H1 (cell line): ENCODE measurements around the gene ASS1. TPM values are rescaled to one million over a fixed set of nuclear protein-coding genes. Genes with fewer than 3 reads are reported as not detected.

ENCODE experiments used
- CTCF ChIA-PET: fragments of 300-600 bp; sonication (Branson Sonifier 250); formaldehyde crosslinking; loops from one replicate; lab custom pipeline; 2021; ENCODE audit not compliant: partially characterized antibody; lab: Charles Lee
- POLR2A ChIA-PET: fragments of 300-600 bp; sonication (Branson Sonifier 250); formaldehyde crosslinking; loops from one replicate; lab custom pipeline; 2021; ENCODE audit warnings: inconsistent platforms; ENCODE audit not compliant: partially characterized antibody; lab: Charles Lee
- DNase-seq, 2 experiments: peaks; one replicate each; pipeline versions ENCODE4 v3.0.0 to v3.0.0-alpha.2; 2010 to 2022; ENCODE audit warnings: low spot score in 2 of 2, low read depth in 1 of 2, mixed read lengths in 1 of 2
- FAIRE-seq: peaks from 2 replicates; lab custom pipeline; 2011; peaks lifted over from hg19 to GRCh38; lab: Jason Lieb, UNC
- H2AFZ ChIP-seq: 2 replicates; pipeline ENCODE4 v1.8.1; 2012; ENCODE audit warnings: low read length, inconsistent platforms
- H2AK5ac ChIP-seq: 2 replicates; pipeline ENCODE4 v1.6.1; 2013; ENCODE audit warnings: low read depth, low read length
- H2BK120ac ChIP-seq: replicated peaks from 2 replicates; pipeline ENCODE3; 2013; ENCODE audit warnings: low read depth, low read length, inconsistent platforms
- H2BK12ac ChIP-seq: 2 replicates; pipeline ENCODE4 v1.6.1; 2013; ENCODE audit warnings: low read depth, low read length
- H2BK15ac ChIP-seq: 2 replicates; pipeline ENCODE4 v1.6.1; 2013; ENCODE audit warnings: low read length
- H2BK20ac ChIP-seq: 2 replicates; pipeline ENCODE4 v1.6.1; 2013; ENCODE audit warnings: low read length
- H2BK5ac ChIP-seq: 2 replicates; pipeline ENCODE4 v1.6.1; 2013; ENCODE audit warnings: low read depth, low read length
- H3K14ac ChIP-seq: 2 replicates; pipeline ENCODE4 v1.6.1; 2013; ENCODE audit warnings: inconsistent platforms; ENCODE audit not compliant: insufficient read length
- H3K18ac ChIP-seq: 2 replicates; pipeline ENCODE4 v1.6.1; 2013; ENCODE audit warnings: low read length; ENCODE audit errors: extremely low read depth
- H3K23ac ChIP-seq: 2 replicates; pipeline ENCODE4 v1.6.1; 2013; ENCODE audit warnings: inconsistent platforms; ENCODE audit not compliant: insufficient read length
- H3K23me2 ChIP-seq: 2 replicates; pipeline ENCODE4 v1.6.1; 2013; ENCODE audit warnings: low read depth, low read length
- H3K27ac ChIP-seq: 2 replicates; pipeline ENCODE4 v1.6.1; 2011; ENCODE audit warnings: low read depth, low read length, inconsistent platforms
- H3K27me3 ChIP-seq, 4 experiments: replicated peaks in 1 of 4; 1 replicate in 1 of 4; 2 replicates in 3 of 4; pipeline versions ENCODE4 v1.6.1 to v1.8.1; 2011 to 2013; ENCODE audit warnings: low read length in 3 of 4, mild to moderate bottlenecking in 3 of 4, inconsistent platforms in 2 of 4, mixed read lengths in 2 of 4, moderate library complexity in 1 of 4; ENCODE audit not compliant: control insufficient read depth in 3 of 4, insufficient read depth in 3 of 4; ENCODE audit errors: extremely low read depth in 1 of 4
- H3K36me3 ChIP-seq, 4 experiments: 2 replicates each; pipeline versions ENCODE4 v1.6.1 to v1.8.1; 2011 to 2013; ENCODE audit warnings: mild to moderate bottlenecking in 4 of 4, low read length in 3 of 4, moderate library complexity in 2 of 4, control low read depth in 1 of 4, inconsistent platforms in 1 of 4; ENCODE audit not compliant: insufficient read depth in 4 of 4, control insufficient read depth in 2 of 4
- H3K4ac ChIP-seq: replicated peaks from 2 replicates; pipeline ENCODE3; 2013; ENCODE audit warnings: low read length, low read depth, mixed read lengths, inconsistent platforms; ENCODE audit not compliant: insufficient read length
- H3K4me1 ChIP-seq, 4 experiments: replicated peaks in 1 of 4; 1 replicate in 1 of 4; 2 replicates in 3 of 4; pipeline versions ENCODE4 v1.6.1 to v1.8.1; 2011 to 2013; ENCODE audit warnings: low read length in 3 of 4, inconsistent platforms in 2 of 4, mixed read lengths in 1 of 4; ENCODE audit not compliant: insufficient read depth in 4 of 4, control insufficient read depth in 3 of 4
- H3K4me2 ChIP-seq, 2 experiments: 2 replicates each; pipeline versions ENCODE4 v1.6.1 to v1.8.1; 2011 to 2013; ENCODE audit warnings: low read depth in 2 of 2, low read length in 2 of 2, control low read depth in 1 of 2, inconsistent platforms in 1 of 2, mild to moderate bottlenecking in 1 of 2; ENCODE audit not compliant: insufficient read depth in 1 of 2
- H3K4me3 ChIP-seq, 4 experiments: fragments of 200-600, 300-600 bp in 1 of 4; sonication (generic), shearing (Covaris generic), sonication (Bioruptor Twin) in 1 of 4; 2 replicates each; pipeline versions ENCODE4 v1.5.1 to v1.8.1; 2011 to 2016; ENCODE audit warnings: low read length in 4 of 4, low read depth in 3 of 4, control low read depth in 2 of 4, inconsistent platforms in 2 of 4, mild to moderate bottlenecking in 2 of 4, mixed read lengths in 1 of 4, moderate library complexity in 1 of 4; ENCODE audit not compliant: insufficient read depth in 2 of 4; ENCODE audit errors: extremely low read depth in 1 of 4
- H3K56ac ChIP-seq: replicated peaks from 2 replicates; pipeline ENCODE3; 2013; ENCODE audit warnings: low read depth, mild to moderate bottlenecking, mixed read lengths, low read length, inconsistent platforms; ENCODE audit not compliant: insufficient read length
- H3K79me1 ChIP-seq: 2 replicates; pipeline ENCODE4 v1.6.1; 2013; ENCODE audit warnings: low read depth, low read length, control low read depth
- H3K79me2 ChIP-seq, 2 experiments: 2 replicates each; pipeline versions ENCODE4 v1.6.1 to v1.8.1; 2012 to 2013; ENCODE audit warnings: low read length in 2 of 2, mild to moderate bottlenecking in 2 of 2, inconsistent platforms in 1 of 2; ENCODE audit not compliant: insufficient read depth in 2 of 2, control insufficient read depth in 1 of 2
- H3K9ac ChIP-seq, 4 experiments: replicated peaks in 1 of 4; 1 replicate in 1 of 4; 2 replicates in 3 of 4; pipeline versions ENCODE4 v1.6.1 to v1.8.1; 2011 to 2013; ENCODE audit warnings: low read depth in 3 of 4, low read length in 3 of 4, control low read depth in 2 of 4, mild to moderate bottlenecking in 2 of 4, moderate library complexity in 2 of 4, inconsistent platforms in 1 of 4; ENCODE audit errors: extremely low read depth in 1 of 4
- H3K9me3 ChIP-seq, 2 experiments: 2 replicates each; pipeline versions ENCODE4 v1.6.1 to v1.8.1; 2012 to 2013; ENCODE audit warnings: mild to moderate bottlenecking in 2 of 2, moderate library complexity in 2 of 2, control low read depth in 1 of 2, inconsistent platforms in 1 of 2, low read depth in 1 of 2, low read length in 1 of 2, mixed read lengths in 1 of 2; ENCODE audit not compliant: insufficient read depth in 2 of 2
- H4K20me1 ChIP-seq, 2 experiments: replicated peaks in 1 of 2; 2 replicates each; pipeline versions ENCODE3 to v1.8.1; 2011 to 2013; ENCODE audit warnings: inconsistent platforms in 2 of 2, low read length in 2 of 2, mild to moderate bottlenecking in 1 of 2; ENCODE audit not compliant: insufficient read depth in 2 of 2, control insufficient read depth in 1 of 2
- H4K5ac ChIP-seq: 2 replicates; pipeline ENCODE4 v1.6.1; 2013; ENCODE audit warnings: low read length, low read depth, mixed read lengths, inconsistent platforms; ENCODE audit not compliant: insufficient read length
- H4K8ac ChIP-seq: 2 replicates; pipeline ENCODE4 v1.8.0; 2013; ENCODE audit warnings: mild to moderate bottlenecking, moderate library complexity, low read length, inconsistent platforms; ENCODE audit not compliant: insufficient read depth; ENCODE audit errors: extremely low read depth
- H4K91ac ChIP-seq: replicated peaks from 2 replicates; pipeline ENCODE3; 2013; ENCODE audit warnings: low read length, mixed read lengths, inconsistent platforms; ENCODE audit not compliant: insufficient read length
- BACH1 ChIP-seq: IDR thresholded peaks from 2 replicates; pipeline ENCODE4 v1.6.1; 2012; ENCODE audit warnings: low read length, improper control_type of control experiment
- BRCA1 ChIP-seq: IDR thresholded peaks from 2 replicates; pipeline ENCODE4 v1.6.1; 2012; ENCODE audit warnings: low read depth, low read length, improper control_type of control experiment
- CBX8 ChIP-seq: fragments of 300-800, 300-1000 bp; sonication (generic); IDR thresholded peaks from 2 replicates; pipeline ENCODE4 v1.7.1; 2016; ENCODE audit warnings: low read depth, low read length, borderline replicate concordance
- CEBPB ChIP-seq: IDR thresholded peaks from 2 replicates; pipeline ENCODE4 v1.6.1; 2012; ENCODE audit warnings: low read depth, low read length
- CTBP2 ChIP-seq: IDR thresholded peaks from 2 replicates; pipeline ENCODE4 v1.7.0; 2011; ENCODE audit warnings: borderline replicate concordance, mild to moderate bottlenecking, moderate library complexity, mixed read lengths, low read length; ENCODE audit not compliant: insufficient read depth, insufficient read length
- FOSL1 ChIP-seq: IDR thresholded peaks from 2 replicates; pipeline ENCODE4 v1.6.1; 2011; ENCODE audit warnings: mild to moderate bottlenecking, low read depth, low read length, moderate library complexity; ENCODE audit not compliant: insufficient read depth
- KDM4A ChIP-seq: IDR thresholded peaks from one replicate; pipeline ENCODE4 v1.7.1; 2012; ENCODE audit warnings: low read depth, mild to moderate bottlenecking, moderate library complexity, low read length, inconsistent platforms; ENCODE audit not compliant: severe bottlenecking
- MAFK ChIP-seq: IDR thresholded peaks from 2 replicates; pipeline ENCODE4 v1.6.1; 2012; ENCODE audit warnings: low read depth, mild to moderate bottlenecking, improper control_type of control experiment, low read length
- NRF1 ChIP-seq: IDR thresholded peaks from 2 replicates; pipeline ENCODE4 v1.6.1; 2011; ENCODE audit warnings: mild to moderate bottlenecking, low read depth, low read length, improper control_type of control experiment
- POLR2AphosphoS5 ChIP-seq: IDR thresholded peaks from 2 replicates; pipeline ENCODE4 v1.6.1; 2011; ENCODE audit warnings: low read depth, low read length
- RAD21 ChIP-seq, 2 experiments: IDR thresholded peaks in 1 of 2; conservative IDR thresholded peaks in 1 of 2; 2 replicates each; pipeline ENCODE4 v1.6.1; 2011; ENCODE audit warnings: low read depth in 2 of 2, low read length in 2 of 2, improper control_type of control experiment in 1 of 2, inconsistent platforms in 1 of 2, mild to moderate bottlenecking in 1 of 2, moderate library complexity in 1 of 2
- TAF1 ChIP-seq: IDR thresholded peaks from 2 replicates; pipeline ENCODE4 v1.6.1; 2011; ENCODE audit warnings: mild to moderate bottlenecking, low read depth, low read length
- TAF7 ChIP-seq: optimal IDR thresholded peaks from 2 replicates; pipeline ENCODE3; 2011; ENCODE audit warnings: low read depth, mild to moderate bottlenecking, inconsistent platforms, low read length, moderate library complexity, borderline replicate concordance
- TBP ChIP-seq: IDR thresholded peaks from 2 replicates; pipeline ENCODE4 v1.6.1; 2011; ENCODE audit warnings: low read depth, low read length, improper control_type of control experiment
- WGBS, 2 experiments: shearing (Covaris generic) in 1 of 2; methylation state at CpG; one replicate each; pipeline versions ENCODE4 v1.1.6 to v1.1.7; 2013 to 2015; ENCODE audit warnings: low lambda C conversion rate in 2 of 2, mixed read lengths in 2 of 2, inconsistent platforms in 1 of 2, low coverage in 1 of 2, missing lambda C conversion rate in 1 of 2; ENCODE audit not compliant: insufficient replicate concordance in 2 of 2, insufficient coverage in 1 of 2, insufficient read length in 1 of 2; ENCODE audit errors: extremely low coverage in 1 of 2, missing lambda C conversion rate in 1 of 2; 5-methylcytosine and 5-hydroxymethylcytosine counted together
- polyA plus RNA-seq, 7 experiments: library from polyadenylated mRNA; depleted of rRNA in 3 of 7; stranded (reverse) in 5 of 7; unstranded in 2 of 7; fragments of >200 nt in 5 of 7; fragments of 200-250 nt in 2 of 7; gene quantifications; 1 replicate in 5 of 7; 2 replicates in 1 of 7; 4 replicates in 1 of 7; pipeline versions ENCODE4 v1.2.1 to v1.2.3, GENCODE V29; 2011 to 2013; ENCODE audit warnings: missing spikeins in 2 of 7, mixed read lengths in 2 of 7
- total RNA-seq: library from RNA; stranded (reverse); fragmentation: NEBNext Ultra II Directional; extraction: Animal tissue kit (Norgen Biotek cat#: 25700); gene quantifications from 2 replicates; pipeline ENCODE4 v1.2.1, GENCODE V29; 2021

ASS1 gene
- total and polyA plus RNA-seq, 2 of the 8 experiments (the other 6 are each of a cell fraction or from before 2014, with no cell fraction given) = 108 to 296 TPM

DNA sequence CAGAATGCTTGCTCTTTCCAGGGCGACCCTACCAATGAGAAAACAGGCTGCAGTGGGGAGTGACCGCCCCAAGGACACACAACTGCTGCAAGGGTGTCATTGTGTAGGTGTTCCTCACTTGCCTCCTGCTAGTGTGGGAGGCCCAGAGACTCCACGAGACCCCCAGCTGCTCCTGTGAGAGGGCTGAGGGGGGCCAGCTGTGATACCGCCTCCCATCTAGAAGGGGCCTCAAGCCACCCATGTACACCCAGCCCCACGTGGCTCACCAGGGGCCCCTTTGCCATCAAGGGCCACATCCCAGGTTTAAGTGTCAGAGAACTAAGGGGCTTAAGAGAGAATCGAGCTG lies 1.3 kb upstream of the ASS1 start:
- 0 out of 2 replicates have a peak, but pooled peaks cover 2% of the 10 kb centered on the region for H3K79me1 ChIP-seq
- 81% methylated on average over 6 of the region's 6 CpGs; no CpG with 5 or more reads in 1 of the 2 experiments for WGBS, 2 experiments
- H3K4me2 ChIP-seq = no peak overlapping the region
- H3K27me3 ChIP-seq = peaks cover 0 to 11% (median 7%) of the 10 kb centered on the region in 4 experiments; a peak in 3 of 7 replicates
- no peak overlapping the region for H2AFZ ChIP-seq
- H3K23me2 ChIP-seq = peaks cover 8% of the 10 kb centered on the region; the same call in 1 of the 2 replicates
- H3K4me1 ChIP-seq = peaks cover 8 to 29% (median 24%) of the 10 kb centered on the region in 4 experiments
- no peak overlapping the region for H4K5ac ChIP-seq
- ChIA-PET CTCF (interaction anchor here (0.7 to 1.9 kb wide), 6 partner anchors 10 to 241 kb away, joined by 3 to 8 read pairs (median 4); no protein-coding TSS in a partner anchor), POLR2A (interaction anchor here (1.2 to 2.2 kb wide), 2 partner anchors 9 to 24 kb away, joined by 3 to 8 read pairs; no protein-coding TSS in a partner anchor)
- peaks cover 0 to 4% (median 0%) of the 10 kb centered on the region in 4 experiments; a peak in 1 of 8 replicates for H3K36me3 ChIP-seq
- H3K4ac ChIP-seq = no peak overlapping the region
- H3K56ac ChIP-seq = no peak overlapping the region
- 0 out of 4 replicates have a peak, but pooled peaks cover 0 to 7% of the 10 kb centered on the region in 2 experiments for H3K9me3 ChIP-seq
- H3K4me3 ChIP-seq = no peak overlapping the region
- no peak overlapping the region for H4K91ac ChIP-seq
- H2BK20ac ChIP-seq = 0 out of 2 replicates have a peak overlapping the region, but pooled peaks have one; percentile 61
- no peak overlapping the region for H2BK15ac ChIP-seq
- peaks cover 0 to 16% of the 10 kb centered on the region in 2 experiments; a peak in 1 of 4 replicates for H3K79me2 ChIP-seq
- no peak overlapping the region for H2BK120ac ChIP-seq
- no peak overlapping the region for H2AK5ac ChIP-seq
- no peaks in the 10 kb centered on the region for H4K20me1 ChIP-seq
- no peak overlapping the region for H2BK5ac ChIP-seq
- no peak for DNase-seq
- H3K27ac ChIP-seq = no peak overlapping the region
- FAIRE-seq = no peak
- H3K9ac ChIP-seq = no peak overlapping the region
- H3K18ac ChIP-seq = no peak overlapping the region; the same call in 1 of the 2 replicates
- H3K14ac ChIP-seq = no peak overlapping the region
- H2BK12ac ChIP-seq = no peak overlapping the region
- no peak overlapping the region for H4K8ac ChIP-seq
- no peak overlapping the region for H3K23ac ChIP-seq
- TF ChIP-seq CTBP2 (no peak), BRCA1 (no peak), FOSL1 (no peak), CEBPB (no peak), POLR2AphosphoS5 (no peak), CBX8 (no peak), TAF1 (no peak), RAD21 (IDR thresholded peaks at IDR 0.05 in 1 of 2, conservative IDR thresholded peaks at IDR 0.05 in 1 of 2; ENCODE audit: low read depth in 2 of 2, low read length in 2 of 2) (no peak), TBP (no peak), KDM4A (no peak), NRF1 (no peak), TAF7 (no peak), MAFK (no peak), BACH1 (no peak)
